ENCODE measurements around the gene SUPT5H. TPM values are rescaled to one million over a fixed set of nuclear protein-coding genes. Genes with fewer than 3 reads are reported as not detected.

SUPT5H gene
- 63.7 and 71.6 TPM in 2 replicates for total RNA-seq
- 184 and 213 TPM in 2 replicates for polyA plus RNA-seq

- Histone ChIP-seq H3K27ac (peak within 1 kb of the TSS; percentile 95), H3K4me3 (peak within 1 kb of the TSS; percentile 63), H3K9me2 (replicated peaks; ENCODE audit: insufficient read depth) (no peaks in the 10 kb centered on the region), H3K79me2 (peaks cover 58% of the 10 kb centered on the region), H3K36me3 (replicated peaks; ENCODE audit: insufficient read depth, low read depth) (no peaks in the 10 kb centered on the region), H2AFZ (peak within 1 kb of the TSS; percentile 77), H3K27me3 (no peaks in the 10 kb centered on the region), H3K9me3 (ENCODE audit: low read depth) (no peaks in the 10 kb centered on the region), H4K20me1 (ENCODE audit: insufficient read depth, poor library complexity, severe bottlenecking) (peaks cover 35% of the 10 kb centered on the region), H3K4me1 (ENCODE audit: insufficient read depth) (peaks cover 19% of the 10 kb centered on the region), H3K4me2 (peak within 1 kb of the TSS; percentile 96)
- DNase-seq (ENCODE audit: low spot score): peak; percentile 99
- TF ChIP-seq CTCF (IDR thresholded peaks at IDR 0.05; ENCODE audit: poor library complexity) (no peak), EZH2phosphoT487 (IDR thresholded peaks at IDR 0.05; ENCODE audit: low read depth, severe bottlenecking, unreplicated experiment) (no peak), EZH2 (IDR thresholded peaks at IDR 0.05; ENCODE audit: borderline replicate concordance) (no peak)
- under 1% methylated on average over 68 of the region's 68 CpGs for WGBS (ENCODE audit: low lambda C conversion rate, missing lambda C conversion rate)
Measured at GRCh38 chr19:39445196-39446111, at the start of gene SUPT5H. SUPT5H (plus strand) TSS chr19:39445582; CDS start chr19:39445891, 309 bp downstream.

- H3K4me2 ChIP-seq: peak overlapping the region; percentile 64
- H3K36me3 ChIP-seq (replicated peaks; ENCODE audit: insufficient read depth, low read depth): no peaks in the 10 kb centered on the region
Measured at GRCh38 chr19:39397360-39398296, 47.8 kb upstream of the SUPT5H start.

More at GRCh38 chr19:39397360-39398296, 47.8 kb upstream of the SUPT5H start:
- no peaks in the 10 kb centered on the region for H3K9me3 ChIP-seq (ENCODE audit: low read depth)
- TF ChIP-seq CTCF (IDR thresholded peaks at IDR 0.05; ENCODE audit: poor library complexity): peak; percentile 94
- TF ChIP-seq EZH2phosphoT487 (IDR thresholded peaks at IDR 0.05; ENCODE audit: low read depth, severe bottlenecking, unreplicated experiment): no peak
- no peaks in the 10 kb centered on the region for H3K27me3 ChIP-seq
- H3K27ac ChIP-seq: peak overlapping the region; percentile 100
- H3K4me1 ChIP-seq (ENCODE audit: insufficient read depth): peaks cover 32% of the 10 kb centered on the region
- H3K9me2 ChIP-seq (replicated peaks; ENCODE audit: insufficient read depth): no peaks in the 10 kb centered on the region
- H2AFZ ChIP-seq: no peak overlapping the region
- H4K20me1 ChIP-seq (ENCODE audit: insufficient read depth, poor library complexity, severe bottlenecking): no peaks in the 10 kb centered on the region
- H3K4me3 ChIP-seq: no peak overlapping the region
- DNase-seq (ENCODE audit: low spot score): peak; percentile 95
- WGBS (ENCODE audit: low lambda C conversion rate, missing lambda C conversion rate): 55% methylated on average over 13 of the region's 17 CpGs
- peaks cover 14% of the 10 kb centered on the region for H3K79me2 ChIP-seq

All from hepatocyte (in vitro differentiated cells).